ENCODE results near the gene SPATA13.
"Not testable (repeated sequence)": the region's sequence is repeated elsewhere in the genome, so short reads cannot be mapped to it uniquely, and the experiment has no call there.

Gene SPATA13

DNA sequence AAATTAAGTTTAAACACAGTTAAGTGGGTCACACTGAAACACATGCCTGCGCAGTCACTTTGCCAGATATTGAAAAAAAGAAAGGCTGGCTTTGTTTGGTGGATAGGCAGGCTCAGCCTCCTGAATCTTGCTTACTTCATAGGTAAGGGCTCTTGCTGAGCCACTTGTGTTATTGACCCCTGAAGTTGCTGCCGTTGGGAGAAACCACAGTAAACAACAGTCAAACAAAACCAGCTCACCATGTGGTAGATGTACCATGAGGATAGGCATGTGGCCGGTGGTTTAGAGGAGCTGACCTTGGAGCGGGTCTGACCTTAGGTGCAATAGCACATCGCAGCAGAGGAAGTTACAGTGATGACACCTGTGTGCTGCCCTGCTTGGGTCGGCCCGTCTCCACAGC, 52.2 kb downstream of the SPATA13 start:
- TF ChIP-seq, protein P1, sequence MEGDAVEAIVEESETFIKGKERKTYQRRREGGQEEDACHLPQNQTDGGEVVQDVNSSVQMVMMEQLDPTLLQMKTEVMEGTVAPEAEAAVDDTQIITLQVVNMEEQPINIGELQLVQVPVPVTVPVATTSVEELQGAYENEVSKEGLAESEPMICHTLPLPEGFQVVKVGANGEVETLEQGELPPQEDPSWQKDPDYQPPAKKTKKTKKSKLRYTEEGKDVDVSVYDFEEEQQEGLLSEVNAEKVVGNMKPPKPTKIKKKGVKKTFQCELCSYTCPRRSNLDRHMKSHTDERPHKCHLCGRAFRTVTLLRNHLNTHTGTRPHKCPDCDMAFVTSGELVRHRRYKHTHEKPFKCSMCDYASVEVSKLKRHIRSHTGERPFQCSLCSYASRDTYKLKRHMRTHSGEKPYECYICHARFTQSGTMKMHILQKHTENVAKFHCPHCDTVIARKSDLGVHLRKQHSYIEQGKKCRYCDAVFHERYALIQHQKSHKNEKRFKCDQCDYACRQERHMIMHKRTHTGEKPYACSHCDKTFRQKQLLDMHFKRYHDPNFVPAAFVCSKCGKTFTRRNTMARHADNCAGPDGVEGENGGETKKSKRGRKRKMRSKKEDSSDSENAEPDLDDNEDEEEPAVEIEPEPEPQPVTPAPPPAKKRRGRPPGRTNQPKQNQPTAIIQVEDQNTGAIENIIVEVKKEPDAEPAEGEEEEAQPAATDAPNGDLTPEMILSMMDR (IDR thresholded peaks at IDR 0.05; ENCODE audit: low read depth, low read length), result no peak
- H3K4me3 ChIP-seq (ENCODE audit: low read depth, low read length), result no peak overlapping the region

DNA sequence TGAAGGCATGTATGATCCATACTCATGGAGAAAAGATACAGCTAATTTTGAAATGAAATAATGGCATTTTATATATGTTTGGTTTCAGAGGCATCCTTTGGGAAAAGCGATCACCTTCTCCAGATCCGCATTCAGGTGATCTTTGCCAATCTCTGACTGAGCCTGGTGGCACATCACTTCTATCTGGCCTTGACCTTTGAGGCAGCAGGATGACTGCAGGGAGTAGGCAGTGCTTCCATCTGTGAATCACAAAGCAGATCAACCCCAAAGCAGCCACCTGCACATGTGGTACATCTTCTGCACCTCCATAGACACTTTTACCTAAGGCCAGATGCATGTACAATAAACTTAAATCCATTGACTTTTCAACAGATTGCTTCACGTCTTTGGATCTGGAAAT, 53.4 kb downstream of the SPATA13 start:
- no peak overlapping the region for H3K4me3 ChIP-seq (ENCODE audit: low read depth, low read length)
- TF ChIP-seq, protein P1 (IDR thresholded peaks at IDR 0.05; ENCODE audit: low read depth, low read length), result no peak

DNA sequence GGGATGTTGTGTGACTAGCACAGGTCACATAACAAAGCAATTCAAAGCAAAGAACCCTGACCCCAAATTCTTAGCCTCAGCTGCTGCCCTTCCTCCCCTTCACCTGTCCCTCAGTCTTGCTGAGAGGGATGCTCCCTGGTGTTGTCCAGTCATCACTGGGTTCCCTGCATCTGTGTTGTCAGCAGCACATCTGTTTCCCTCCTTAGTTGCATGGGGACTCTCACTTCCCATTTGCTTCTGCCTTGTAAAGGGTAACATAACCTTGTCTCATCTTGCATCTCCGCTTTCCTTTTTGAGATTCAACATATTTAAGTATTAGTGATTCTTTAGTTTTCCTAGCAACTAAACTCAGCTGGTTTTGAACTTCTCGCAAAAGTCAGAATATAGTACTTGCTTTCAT, 54.0 kb downstream of the SPATA13 start:
- TF ChIP-seq, protein P1 (IDR thresholded peaks at IDR 0.05; ENCODE audit: low read depth, low read length), result no peak
- H3K4me3 ChIP-seq (ENCODE audit: low read depth, low read length), result no peak overlapping the region

DNA sequence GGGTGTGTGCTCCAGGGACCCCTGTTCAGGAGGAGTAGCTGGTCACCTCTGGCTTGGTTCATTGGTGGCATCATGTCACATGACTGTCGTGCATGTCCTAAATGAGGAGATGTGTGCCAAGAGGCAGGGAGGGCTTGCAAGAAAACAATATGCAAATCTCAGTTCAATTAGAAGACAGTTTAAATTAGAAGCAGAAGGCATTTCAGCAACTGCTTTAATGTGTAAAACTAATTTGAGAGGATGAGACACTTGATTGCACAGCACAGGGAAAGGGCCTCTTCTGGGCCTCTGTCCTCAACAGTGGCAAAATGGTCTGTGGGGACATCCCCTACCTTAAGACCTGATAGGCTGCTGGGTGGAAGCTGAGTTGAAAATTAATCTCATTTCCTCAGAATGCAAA, 54.6 kb downstream of the SPATA13 start:
- no peak overlapping the region for H3K4me3 ChIP-seq (ENCODE audit: low read depth, low read length)
- TF ChIP-seq, protein P1 (IDR thresholded peaks at IDR 0.05; ENCODE audit: low read depth, low read length), result no peak

DNA sequence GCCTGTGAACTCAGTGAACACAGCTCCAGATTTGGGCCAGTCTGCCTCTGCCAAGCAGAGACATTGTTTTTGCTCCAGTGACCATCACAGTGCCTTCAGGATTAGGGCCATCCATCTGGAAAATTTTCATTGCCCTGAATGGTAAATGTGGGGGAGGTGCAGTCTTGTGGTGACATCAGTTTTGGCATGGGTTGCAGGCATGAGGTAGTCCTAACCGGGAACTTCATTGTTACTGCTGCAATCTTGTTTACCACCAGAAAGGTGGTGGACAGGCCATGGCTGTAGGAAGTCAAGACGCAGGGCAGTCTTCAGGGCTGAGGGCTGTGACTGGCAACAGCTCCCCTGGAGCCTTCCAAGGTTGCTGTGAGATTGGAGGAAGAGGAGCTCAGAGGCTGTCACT, 55.2 kb downstream of the SPATA13 start:
- no peak overlapping the region for H3K4me3 ChIP-seq (ENCODE audit: low read depth, low read length)
- TF ChIP-seq, protein P1 (IDR thresholded peaks at IDR 0.05; ENCODE audit: low read depth, low read length), result no peak

DNA sequence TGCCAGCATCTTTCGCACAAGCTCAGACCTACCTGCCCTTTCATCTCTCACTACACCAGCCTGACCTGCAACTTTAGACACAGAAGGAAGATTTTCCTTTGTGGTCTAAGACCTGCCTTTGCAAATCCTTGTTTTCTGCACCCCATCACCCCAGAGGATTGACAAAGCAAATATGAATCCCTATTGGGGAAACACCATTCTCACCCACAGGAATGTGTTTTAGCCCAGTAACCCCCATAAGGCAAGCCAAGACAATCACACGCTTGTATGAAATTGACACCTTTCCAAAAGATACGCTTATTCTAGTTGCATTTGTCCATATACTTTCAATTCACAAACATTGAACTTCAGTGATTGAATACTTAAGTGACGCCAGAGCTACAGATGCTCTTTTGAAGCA, 55.7 kb downstream of the SPATA13 start:
- TF ChIP-seq, protein P1 (IDR thresholded peaks at IDR 0.05; ENCODE audit: low read depth, low read length), result no peak
- H3K4me3 ChIP-seq (ENCODE audit: low read depth, low read length), result no peak overlapping the region

DNA sequence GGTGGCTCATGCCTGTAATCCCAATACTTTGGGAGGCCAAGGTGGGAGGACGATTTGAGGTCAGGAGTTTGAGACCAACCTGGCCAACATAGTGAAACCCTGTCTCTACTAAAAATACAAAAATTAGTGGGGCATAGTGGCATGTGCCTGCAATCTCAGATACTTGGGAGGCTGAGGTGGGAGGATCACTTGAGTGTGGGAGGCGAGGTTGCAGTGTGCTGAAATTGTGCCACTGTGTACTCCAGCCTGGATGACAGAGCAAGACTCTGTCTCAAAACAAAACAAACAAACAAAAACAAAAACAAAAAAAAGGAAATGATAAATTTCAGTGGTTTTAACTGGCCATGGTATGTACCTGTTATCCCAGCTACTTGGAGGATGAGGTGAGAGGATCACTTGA, 56.3 kb downstream of the SPATA13 start:
- not testable (repeated sequence) for H3K4me3 ChIP-seq (ENCODE audit: low read depth, low read length)

DNA sequence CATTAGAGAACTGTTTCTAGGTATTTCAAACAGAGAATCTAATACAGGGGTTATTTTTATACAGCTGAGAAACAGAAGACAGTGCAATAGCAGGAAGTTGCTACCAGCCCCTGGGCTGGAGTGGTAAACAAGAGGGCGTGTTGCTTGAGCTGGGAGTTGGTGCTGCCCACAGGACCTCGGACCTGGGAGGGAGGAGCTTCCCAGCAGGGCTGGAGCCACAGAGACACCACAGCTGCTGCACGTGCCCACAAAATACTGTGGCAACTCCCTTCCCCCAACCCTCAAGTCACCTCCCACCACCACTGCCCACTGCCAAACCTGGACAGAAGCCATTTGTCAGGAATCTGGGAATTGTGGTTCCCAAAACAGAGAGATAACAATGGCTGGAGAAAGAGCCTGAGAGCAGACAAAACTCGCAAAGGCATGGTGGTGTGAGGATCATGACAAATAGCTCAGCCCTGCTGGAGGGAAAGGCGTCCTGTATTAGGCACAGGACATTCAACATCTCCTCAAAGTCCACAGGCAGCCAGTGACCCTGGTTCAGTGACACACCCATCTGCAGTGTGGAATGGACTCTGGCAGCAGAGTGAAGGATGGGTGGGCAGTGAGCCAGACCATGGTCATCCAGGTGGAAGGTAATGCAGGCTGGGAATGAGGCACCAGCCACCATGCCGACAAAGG, 57.2 kb downstream of the SPATA13 start:
- TF ChIP-seq, protein P1 (IDR thresholded peaks at IDR 0.05; ENCODE audit: low read depth, low read length), result no peak
- H3K4me3 ChIP-seq (ENCODE audit: low read depth, low read length), result no peak overlapping the region
